ENCODE results near the gene HOXC10.

- TF ChIP-seq CTCF (IDR thresholded peaks at IDR 0.05; ENCODE audit: control extremely low read depth in 1 of 3, insufficient read depth in 1 of 3, low read depth in 1 of 3, low read length in 3 of 3) (no peak), SP4 (IDR thresholded peaks at IDR 0.05; ENCODE audit: low read length) (no peak), GABPA (IDR thresholded peaks at IDR 0.05; ENCODE audit: borderline replicate concordance, insufficient read depth, low read length) (no peak), CBX8 (IDR thresholded peaks at IDR 0.05; ENCODE audit: borderline replicate concordance, low read depth, low read length) (no peak), CREB1 (IDR thresholded peaks at IDR 0.05) (no peak), SRF (IDR thresholded peaks at IDR 0.05; ENCODE audit: low read depth, low read length) (no peak)
These were observed 9.9 kb upstream of the HOXC10 start for GRCh38 chr12:53975064-53975471.
